ENCODE results near the gene CFAP65. TPM values are rescaled to one million over a fixed set of nuclear protein-coding genes. Genes with fewer than 3 reads are reported as not detected.

The CFAP65 gene
- total RNA-seq, 2 experiments from 2014 or later = not detected

DNA sequence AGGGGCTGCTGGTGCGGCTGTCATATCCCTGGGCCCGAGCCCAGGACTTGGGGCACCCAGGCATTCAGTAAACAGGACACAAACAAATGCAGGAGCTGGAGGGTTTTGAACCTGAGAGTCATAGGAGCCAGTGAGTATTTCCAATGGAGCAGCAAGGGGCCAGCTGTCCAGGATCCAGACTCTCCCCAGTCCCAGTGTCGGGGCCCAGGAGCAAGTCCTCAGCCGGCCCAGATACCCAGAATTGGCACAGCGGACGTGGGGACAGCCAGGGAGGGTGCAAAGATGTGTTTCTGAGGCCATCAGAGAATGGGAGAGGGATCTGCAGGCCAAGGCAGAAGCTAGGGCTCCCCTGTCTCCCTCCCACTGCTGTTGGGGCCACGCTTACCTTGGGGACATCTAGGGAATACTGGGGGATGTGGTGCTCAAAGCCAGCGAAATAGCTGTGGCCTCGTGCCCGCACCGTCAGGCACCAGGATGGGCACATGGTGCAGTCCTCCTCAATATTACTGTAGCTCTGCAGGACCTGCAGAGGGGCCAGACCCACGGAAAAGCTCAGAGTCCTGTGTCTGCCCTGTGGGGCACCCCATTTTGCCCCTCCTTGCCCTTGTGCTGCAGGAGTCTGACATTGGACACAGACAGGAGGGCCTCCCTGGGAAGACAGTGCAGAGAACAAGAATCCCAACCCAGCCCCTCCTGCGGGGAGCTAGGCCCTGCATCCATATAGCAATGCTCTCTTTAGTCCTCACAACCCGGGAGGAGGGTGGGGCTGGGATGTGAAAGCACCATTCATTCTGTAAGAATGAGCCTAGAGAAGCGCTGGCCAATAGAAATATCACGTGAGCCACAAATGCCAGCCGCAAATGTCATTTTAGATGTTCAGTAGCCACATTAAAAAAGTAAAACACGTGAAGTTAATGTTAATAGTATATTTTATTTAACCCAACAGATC, 15.4 kb downstream of the CFAP65 start:
- no peak overlapping the region for H3K27ac Mint-ChIP-seq
- H3K36me3 Mint-ChIP-seq (ENCODE audit: low read depth) = no peaks in the 10 kb centered on the region
- H3K27me3 Mint-ChIP-seq = no peaks in the 10 kb centered on the region

GRCh38 chr2:219024059-219024458, 17.3 kb downstream of the CFAP65 start:
- DNase-seq = no peak
- CTCF ChIA-PET = no interaction called here
- no peaks in the 10 kb centered on the region for H3K27me3 Mint-ChIP-seq
- H3K36me3 Mint-ChIP-seq (ENCODE audit: low read depth) = no peaks in the 10 kb centered on the region
- POLR2A ChIA-PET = no interaction called here
- no peak overlapping the region for H3K4me3 Mint-ChIP-seq
- no peak overlapping the region for H3K27ac Mint-ChIP-seq
- H3K4me1 Mint-ChIP-seq = no peaks in the 10 kb centered on the region
- no peaks in the 10 kb centered on the region for H3K9me3 Mint-ChIP-seq

More for the DNA sequence above, 15.4 kb downstream of the CFAP65 start:
- Mint-ChIP-seq H3K4me1 (no peaks in the 10 kb centered on the region), H3K4me3 (no peak overlapping the region), H3K9me3 (no peaks in the 10 kb centered on the region)
- POLR2A ChIA-PET = no interaction called here
- CTCF ChIA-PET = interaction anchor here (1.2 to 2.5 kb wide), 3 partner anchors 31 to 129 kb away, joined by 3 to 7 read pairs (median 4); no protein-coding TSS in a partner anchor
- DNase-seq = no peak

GRCh38 chr2:219023045-219023605, 18.2 kb downstream of the CFAP65 start:
- H3K36me3 Mint-ChIP-seq (ENCODE audit: low read depth) = no peaks in the 10 kb centered on the region
- no peaks in the 10 kb centered on the region for H3K9me3 Mint-ChIP-seq
- no peak for DNase-seq
- POLR2A ChIA-PET = no interaction called here
- H3K27ac Mint-ChIP-seq = no peak overlapping the region
- H3K27me3 Mint-ChIP-seq = no peaks in the 10 kb centered on the region
- CTCF ChIA-PET = interaction anchor here (0.8 kb wide), 1 partner anchor 27 kb away, joined by 3 read pairs; no protein-coding TSS in a partner anchor
- H3K4me3 Mint-ChIP-seq = no peak overlapping the region
- no peaks in the 10 kb centered on the region for H3K4me1 Mint-ChIP-seq

- ChIA-PET CTCF (interaction anchor here (0.8 kb wide), 1 partner anchor 26 kb away, joined by 3 read pairs; no protein-coding TSS in a partner anchor), POLR2A (no interaction called here)
- Mint-ChIP-seq H3K27ac (no peak overlapping the region), H3K36me3 (ENCODE audit: low read depth) (no peaks in the 10 kb centered on the region), H3K4me3 (no peak overlapping the region), H3K4me1 (no peaks in the 10 kb centered on the region), H3K9me3 (no peaks in the 10 kb centered on the region), H3K27me3 (no peaks in the 10 kb centered on the region)
- DNase-seq = no peak
Observed at GRCh38 chr2:219022616-219023015, 18.7 kb downstream of the CFAP65 start.

DNA sequence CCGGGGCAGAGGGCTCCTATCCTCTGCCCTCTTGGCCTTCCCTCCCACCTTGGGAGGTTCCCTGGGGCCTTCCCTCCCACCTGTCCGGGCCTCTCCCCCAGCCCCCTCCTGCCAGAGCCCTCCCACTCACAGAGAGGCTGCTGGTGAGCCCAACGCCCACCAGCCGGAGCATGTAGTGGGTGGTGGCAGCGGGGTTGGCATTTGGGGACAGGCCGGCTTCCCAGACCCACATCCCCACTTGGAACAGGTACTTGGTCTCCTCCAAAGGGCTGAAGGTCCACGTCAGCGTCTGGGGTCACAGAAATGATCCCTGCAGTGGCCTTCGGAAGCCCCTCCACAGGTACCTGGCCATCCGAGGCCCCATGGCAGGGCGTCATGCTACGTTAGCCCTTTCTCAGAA, 19.3 kb downstream of the CFAP65 start:
- ChIA-PET POLR2A (no interaction called here), CTCF (interaction anchor here (0.8 to 2.8 kb wide), 2 partner anchors 8 to 26 kb away, joined by 3 to 12 read pairs; no protein-coding TSS in a partner anchor)
- Mint-ChIP-seq H3K36me3 (ENCODE audit: low read depth) (no peaks in the 10 kb centered on the region), H3K4me3 (no peak overlapping the region), H3K9me3 (no peaks in the 10 kb centered on the region), H3K4me1 (no peaks in the 10 kb centered on the region), H3K27me3 (no peaks in the 10 kb centered on the region), H3K27ac (no peak overlapping the region)
- no peak for DNase-seq

DNA sequence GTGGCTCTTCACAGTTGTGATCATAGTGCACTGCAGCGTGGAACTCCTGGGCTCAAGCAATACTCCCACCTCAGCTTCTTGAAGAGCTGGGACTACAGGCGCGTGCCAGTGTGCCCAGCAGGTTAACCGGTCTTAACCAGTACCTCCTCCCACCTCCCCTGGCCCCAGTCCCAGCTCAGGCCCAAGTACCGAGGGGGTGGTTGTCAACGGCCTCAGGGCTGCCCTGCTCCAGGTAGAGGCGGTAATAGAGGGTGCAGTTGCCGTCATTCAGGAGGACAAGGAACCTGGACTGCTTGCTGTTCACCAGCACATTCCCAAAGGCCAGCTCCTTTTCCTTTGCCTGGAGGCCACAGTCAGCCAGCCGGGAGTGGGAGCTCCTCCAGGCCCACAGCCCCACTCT, 19.7 kb downstream of the CFAP65 start:
- Mint-ChIP-seq H3K4me3 (no peak overlapping the region), H3K27me3 (no peaks in the 10 kb centered on the region), H3K4me1 (no peaks in the 10 kb centered on the region), H3K9me3 (no peaks in the 10 kb centered on the region), H3K27ac (no peak overlapping the region), H3K36me3 (ENCODE audit: low read depth) (no peaks in the 10 kb centered on the region)
- POLR2A ChIA-PET = interaction anchor here (0.6 kb wide), 1 partner anchor 58 kb away, joined by 3 read pairs; no protein-coding TSS in a partner anchor
- DNase-seq = no peak
- CTCF ChIA-PET = interaction anchor here (2.8 kb wide), 1 partner anchor 9 kb away, joined by 12 read pairs; no protein-coding TSS in a partner anchor

GRCh38 chr2:219020604-219021365, 20.5 kb downstream of the CFAP65 start:
- H3K4me1 Mint-ChIP-seq = no peaks in the 10 kb centered on the region
- no peaks in the 10 kb centered on the region for H3K36me3 Mint-ChIP-seq (ENCODE audit: low read depth)
- ChIA-PET CTCF (interaction anchor here (0.7 to 2.8 kb wide), 3 partner anchors 9 to 22 kb away, joined by 3 to 12 read pairs (median 4); no protein-coding TSS in a partner anchor), POLR2A (interaction anchor here (0.6 to 1.0 kb wide), 2 partner anchors 9 to 58 kb away, joined by 3 read pairs; no protein-coding TSS in a partner anchor)
- H3K9me3 Mint-ChIP-seq = no peaks in the 10 kb centered on the region
- no peak for DNase-seq
- no peak overlapping the region for H3K27ac Mint-ChIP-seq
- H3K27me3 Mint-ChIP-seq = no peaks in the 10 kb centered on the region
- H3K4me3 Mint-ChIP-seq = no peak overlapping the region

DNA sequence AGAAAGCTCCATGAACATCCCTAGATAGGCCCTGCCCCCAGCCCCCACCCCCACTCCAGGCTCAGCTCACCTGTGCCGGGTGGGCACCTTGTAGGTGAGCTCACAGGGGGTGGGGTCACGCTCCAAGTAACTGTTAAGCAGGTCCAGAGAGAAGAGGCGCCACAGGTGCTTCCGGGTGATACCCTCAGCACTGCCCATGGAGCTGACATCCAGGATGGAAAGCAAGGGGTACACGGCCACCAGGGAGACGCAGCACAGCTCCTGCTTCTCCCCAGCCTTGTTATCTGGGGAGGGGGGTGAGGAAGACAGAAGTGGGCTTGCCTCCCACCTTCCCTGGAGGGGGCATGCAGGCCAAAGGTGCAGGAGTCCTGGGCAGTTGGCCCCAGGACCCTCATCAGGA, 21.9 kb downstream of the CFAP65 start:
- no peaks in the 10 kb centered on the region for H3K36me3 Mint-ChIP-seq (ENCODE audit: low read depth)

GRCh38 chr2:219018726-219019125, 22.6 kb downstream of the CFAP65 start:
- H3K4me1 Mint-ChIP-seq = no peaks in the 10 kb centered on the region
- peaks cover 2% of the 10 kb centered on the region for H3K27me3 Mint-ChIP-seq
- no peak for DNase-seq
- CTCF ChIA-PET = no interaction called here
- no peaks in the 10 kb centered on the region for H3K9me3 Mint-ChIP-seq
- POLR2A ChIA-PET = no interaction called here
- H3K4me3 Mint-ChIP-seq = no peak overlapping the region
- H3K27ac Mint-ChIP-seq = no peak overlapping the region
- no peaks in the 10 kb centered on the region for H3K36me3 Mint-ChIP-seq (ENCODE audit: low read depth)

More for the DNA sequence above, 21.9 kb downstream of the CFAP65 start:
- Mint-ChIP-seq H3K27ac (no peak overlapping the region), H3K4me1 (no peaks in the 10 kb centered on the region), H3K4me3 (no peak overlapping the region), H3K27me3 (peaks cover 2% of the 10 kb centered on the region), H3K9me3 (no peaks in the 10 kb centered on the region)
- DNase-seq = no peak
- ChIA-PET CTCF (interaction anchor here (2.8 kb wide), 1 partner anchor 11 kb away, joined by 12 read pairs; no protein-coding TSS in a partner anchor), POLR2A (no interaction called here)

DNA sequence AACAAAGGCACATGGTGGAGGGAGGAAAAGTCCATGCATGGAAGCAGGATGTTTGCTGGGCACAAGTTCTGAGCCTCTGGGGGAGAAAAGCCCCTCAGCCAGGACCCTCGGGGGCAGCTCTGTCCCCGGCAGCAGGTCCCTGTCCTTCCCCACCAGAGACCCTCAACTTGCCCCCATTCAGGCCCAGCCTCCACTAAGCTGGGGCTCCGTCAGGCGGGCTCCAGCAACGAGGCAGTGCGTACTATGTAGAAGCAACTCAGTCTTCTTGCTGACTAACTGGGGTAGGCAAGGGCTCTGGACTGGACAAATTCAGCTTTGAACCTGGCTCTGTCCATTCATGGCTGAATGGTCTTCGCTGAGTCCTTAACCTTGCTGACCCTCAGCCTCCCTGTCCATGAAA, 23.0 kb downstream of the CFAP65 start:
- Mint-ChIP-seq H3K4me3 (no peak overlapping the region), H3K4me1 (no peaks in the 10 kb centered on the region), H3K9me3 (no peaks in the 10 kb centered on the region), H3K27me3 (peaks cover 2% of the 10 kb centered on the region), H3K36me3 (ENCODE audit: low read depth) (no peaks in the 10 kb centered on the region), H3K27ac (no peak overlapping the region)
- POLR2A ChIA-PET = no interaction called here
- CTCF ChIA-PET = no interaction called here
- no peak for DNase-seq

GRCh38 chr2:219017201-219017931, 23.9 kb downstream of the CFAP65 start:
- Mint-ChIP-seq H3K4me1 (no peaks in the 10 kb centered on the region), H3K4me3 (no peak overlapping the region), H3K27ac (no peak overlapping the region), H3K36me3 (ENCODE audit: low read depth) (no peaks in the 10 kb centered on the region), H3K9me3 (no peaks in the 10 kb centered on the region), H3K27me3 (peaks cover 2% of the 10 kb centered on the region)
- ChIA-PET CTCF (interaction anchor here (0.6 kb wide), 1 partner anchor 12 kb away, joined by 3 read pairs; no protein-coding TSS in a partner anchor), POLR2A (no interaction called here)
- no peak for DNase-seq

GRCh38 chr2:219016721-219017120, 24.6 kb downstream of the CFAP65 start:
- CTCF ChIA-PET = interaction anchor here (1.2 kb wide), 2 partner anchors 42 to 55 kb away, joined by 4 to 7 read pairs; no protein-coding TSS in a partner anchor
- no peaks in the 10 kb centered on the region for H3K4me1 Mint-ChIP-seq
- H3K4me3 Mint-ChIP-seq = no peak overlapping the region
- DNase-seq = no peak
- POLR2A ChIA-PET = no interaction called here
- H3K9me3 Mint-ChIP-seq = no peaks in the 10 kb centered on the region
- peaks cover 2% of the 10 kb centered on the region for H3K27me3 Mint-ChIP-seq
- no peaks in the 10 kb centered on the region for H3K36me3 Mint-ChIP-seq (ENCODE audit: low read depth)
- no peak overlapping the region for H3K27ac Mint-ChIP-seq
